GM19324 (cell line): ENCODE data around the gene PTK7.
"Not testable (repeated sequence)": the region's sequence is repeated elsewhere in the genome, so short reads cannot be mapped to it uniquely, and the experiment has no call there.

Experiments
- ATAC-seq: cut with Tn5 transposase; IDR thresholded peaks from one replicate; pipeline ENCODE4 v1.9.1; 2021; ENCODE audit warnings: mild to moderate bottlenecking, moderate library complexity; ENCODE audit not compliant: unreplicated experiment, low FRiP score

Gene PTK7

GRCh38 chr6:43113431-43114260 is 37.5 kb downstream of the PTK7 start:
- no peak for ATAC-seq

GRCh38 chr6:43115365-43115764 is 39.3 kb downstream of the PTK7 start:
- ATAC-seq: no peak

DNA sequence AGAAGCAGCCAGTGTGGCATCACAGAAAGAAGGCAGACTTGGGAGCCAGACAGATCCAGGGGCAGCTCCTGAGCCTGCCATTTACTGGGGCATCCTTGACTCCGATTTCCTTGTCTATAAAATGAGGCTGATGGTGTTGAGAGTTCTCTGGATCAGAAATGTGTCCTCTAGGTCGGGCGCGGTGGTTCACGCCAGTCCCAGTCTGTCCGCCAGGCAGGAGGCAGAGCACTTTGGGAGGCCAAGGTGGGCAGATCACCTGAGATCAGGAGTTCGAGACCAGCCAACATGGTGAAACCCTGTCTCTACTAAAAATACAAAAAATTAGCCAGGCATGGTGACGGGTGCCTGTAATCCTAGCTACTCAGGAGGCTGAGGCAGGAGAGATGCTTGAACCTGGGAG is 41.4 kb downstream of the PTK7 start:
- not testable (repeated sequence) for ATAC-seq

DNA sequence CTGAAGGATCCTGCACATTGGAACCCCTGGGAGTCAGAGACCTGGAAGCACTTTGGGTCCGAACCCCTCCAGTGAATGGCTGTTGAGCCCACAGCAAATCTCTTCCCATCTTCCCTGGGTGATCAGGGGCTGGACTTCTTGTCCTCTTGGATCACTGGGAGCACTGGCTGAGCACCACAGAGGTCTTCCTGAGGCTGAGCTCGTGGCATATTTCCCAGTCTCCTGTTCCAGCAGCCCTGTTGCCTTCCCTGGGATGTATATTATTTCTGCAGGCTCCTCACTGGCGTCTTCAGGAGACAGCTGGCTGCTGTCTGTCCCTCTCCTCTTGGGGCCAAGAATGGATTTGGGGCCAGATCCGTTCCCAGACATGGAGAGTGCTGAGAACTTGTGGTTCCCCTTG is 43.4 kb downstream of the PTK7 start:
- no peak for ATAC-seq

GRCh38 chr6:43120101-43120763 is 44.1 kb downstream of the PTK7 start:
- no peak for ATAC-seq

GRCh38 chr6:43120944-43121913 is 45.1 kb downstream of the PTK7 start:
- no peak for ATAC-seq

DNA sequence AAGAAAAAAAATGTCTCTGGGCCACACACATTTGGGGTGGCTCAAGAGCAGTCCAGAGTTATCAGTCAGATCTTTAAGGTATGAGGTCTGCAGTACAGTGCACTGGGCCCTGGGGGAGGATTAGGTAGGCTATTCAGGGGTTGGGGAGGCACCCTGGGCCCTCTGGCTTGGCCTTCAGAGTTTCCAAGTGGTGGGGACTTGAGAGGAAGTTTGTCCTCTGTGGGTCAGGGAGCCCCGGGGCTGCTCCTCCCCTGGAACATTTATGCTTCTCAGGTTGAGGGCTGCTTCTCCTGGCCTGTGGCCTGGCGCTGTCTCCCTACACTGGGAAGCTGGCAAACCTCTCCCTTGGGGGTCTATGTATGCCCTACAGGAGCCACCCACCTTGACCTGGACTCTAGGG is 46.0 kb downstream of the PTK7 start:
- no peak for ATAC-seq

DNA sequence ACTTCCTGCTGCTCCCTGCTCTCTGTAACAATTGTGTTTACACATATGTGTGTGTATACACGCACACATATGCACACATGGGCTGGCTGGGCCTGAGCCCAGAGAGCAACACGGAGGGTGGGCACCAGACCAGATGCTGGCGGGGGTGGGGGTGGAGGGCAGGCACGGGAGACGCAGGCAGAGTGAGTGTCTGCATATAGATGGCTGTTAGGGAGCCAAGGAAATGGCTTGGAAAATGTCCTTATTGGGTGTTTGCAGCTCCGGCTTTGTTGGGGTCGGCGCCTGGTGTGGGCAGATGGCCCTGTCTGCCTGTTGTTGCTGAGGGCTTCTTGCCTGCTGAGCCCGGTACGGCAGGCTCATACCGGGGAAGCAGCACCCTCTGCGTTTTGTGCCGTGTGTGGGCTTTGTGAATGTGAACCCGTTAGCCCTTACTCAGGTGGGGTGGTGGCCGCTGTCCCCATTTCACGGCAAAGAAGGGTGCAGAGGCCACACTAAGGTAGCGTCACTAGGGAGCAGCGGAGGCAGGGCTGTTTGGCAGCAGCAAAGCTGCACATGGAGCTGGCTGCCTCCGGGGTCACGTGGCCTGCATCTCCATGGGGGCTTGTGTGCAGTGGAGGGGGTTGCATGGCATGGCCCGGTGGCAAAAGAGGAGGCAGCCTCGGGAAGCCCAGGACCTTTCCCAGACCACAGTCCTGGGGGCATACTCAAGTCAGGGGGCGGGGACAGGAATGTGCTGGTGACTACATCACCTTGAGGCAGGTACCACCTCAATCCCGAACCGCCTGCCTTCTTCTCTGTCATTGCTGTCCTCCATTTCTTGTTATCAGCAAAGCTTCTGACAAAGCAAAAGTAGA is 47.6 kb downstream of the PTK7 start:
- ATAC-seq: no peak

GRCh38 chr6:43124481-43124880 is 48.4 kb downstream of the PTK7 start:
- no peak for ATAC-seq

DNA sequence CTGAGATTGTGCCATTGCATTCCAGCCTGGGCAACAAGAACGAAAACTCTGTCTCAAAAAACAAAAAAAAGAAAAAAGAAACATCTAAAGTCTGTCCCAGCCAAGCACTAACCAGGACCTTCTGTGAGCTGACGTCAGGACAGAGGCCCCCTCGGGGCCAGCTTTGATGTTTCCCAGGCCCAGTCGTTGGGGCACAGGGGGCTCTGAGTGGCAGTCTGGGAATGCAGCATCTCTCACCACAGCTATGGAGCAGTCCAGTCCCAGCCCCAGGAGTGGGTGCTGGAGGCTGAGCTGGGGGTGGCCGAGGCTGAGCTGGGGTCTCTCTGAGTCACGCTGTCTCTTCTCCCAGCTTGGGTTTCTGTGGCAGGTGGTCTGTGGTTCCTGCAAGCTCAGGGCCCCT is 49.0 kb downstream of the PTK7 start:
- no peak for ATAC-seq

DNA sequence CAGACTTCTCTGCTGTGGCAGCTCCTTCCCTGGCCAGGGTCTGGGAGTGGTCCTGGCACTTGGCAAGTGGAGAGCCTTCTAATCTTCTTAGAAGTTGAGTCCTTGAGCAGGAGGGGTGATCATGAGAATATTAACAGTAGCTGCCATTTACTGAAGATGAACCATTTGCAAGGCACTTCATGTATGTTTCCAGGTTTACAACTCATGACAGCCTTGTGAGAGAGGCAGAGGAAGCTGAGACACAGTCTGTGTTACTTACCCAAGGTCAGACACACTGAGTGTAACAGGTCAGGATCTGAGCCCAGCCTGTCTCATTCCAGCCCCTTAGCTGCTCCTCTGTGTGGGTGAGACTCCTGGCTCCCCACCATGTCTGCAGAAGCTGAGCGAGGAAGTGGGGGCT is 49.4 kb downstream of the PTK7 start:
- no peak for ATAC-seq

GRCh38 chr6:43127180-43127579 is 51.1 kb downstream of the PTK7 start:
- ATAC-seq: no peak

GRCh38 chr6:43127877-43128276 is 51.8 kb downstream of the PTK7 start:
- ATAC-seq: no peak

DNA sequence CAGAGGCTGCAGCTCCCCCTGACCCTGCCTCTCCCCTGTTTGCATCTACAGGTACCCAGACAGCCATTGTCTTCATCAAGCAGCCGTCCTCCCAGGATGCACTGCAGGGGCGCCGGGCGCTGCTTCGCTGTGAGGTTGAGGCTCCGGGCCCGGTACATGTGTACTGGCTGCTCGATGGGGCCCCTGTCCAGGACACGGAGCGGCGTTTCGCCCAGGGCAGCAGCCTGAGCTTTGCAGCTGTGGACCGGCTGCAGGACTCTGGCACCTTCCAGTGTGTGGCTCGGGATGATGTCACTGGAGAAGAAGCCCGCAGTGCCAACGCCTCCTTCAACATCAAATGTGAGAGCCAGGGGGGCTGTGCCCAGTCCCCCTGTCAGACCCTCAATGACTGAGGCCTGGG is 52.8 kb downstream of the PTK7 start:
- ATAC-seq: no peak

DNA sequence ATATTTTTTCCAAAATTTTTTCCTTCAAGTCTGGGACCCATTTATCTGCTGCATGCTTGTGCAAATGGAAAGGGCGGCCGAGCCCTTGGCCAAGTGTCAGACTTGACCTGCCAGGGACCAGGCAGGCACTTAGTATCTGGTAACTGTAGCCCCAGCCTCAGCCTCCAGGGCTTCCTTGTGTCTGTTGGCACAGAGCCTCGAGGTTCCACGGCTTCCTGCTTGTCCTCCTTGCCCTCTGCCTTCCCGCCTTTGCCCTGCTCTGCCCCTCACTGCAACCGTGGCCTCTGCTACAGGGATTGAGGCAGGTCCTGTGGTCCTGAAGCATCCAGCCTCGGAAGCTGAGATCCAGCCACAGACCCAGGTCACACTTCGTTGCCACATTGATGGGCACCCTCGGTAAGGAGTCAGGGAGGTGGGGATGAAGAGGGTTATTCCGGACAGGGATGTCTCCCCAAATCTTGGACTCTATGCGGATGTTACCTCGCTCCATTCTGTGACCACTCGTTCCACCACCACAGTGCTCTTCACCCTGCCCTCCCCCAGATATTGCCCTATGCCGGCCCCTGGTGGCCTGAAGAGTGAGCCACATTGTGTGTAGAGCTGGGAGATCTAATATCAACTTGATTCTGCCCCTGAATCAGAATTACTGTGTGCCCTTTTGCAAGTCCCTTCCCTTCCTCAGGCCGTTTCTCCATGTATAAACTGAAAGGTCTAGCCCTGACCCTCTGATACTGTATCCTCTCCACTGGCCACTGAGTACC is 53.5 kb downstream of the PTK7 start:
- no peak for ATAC-seq

DNA sequence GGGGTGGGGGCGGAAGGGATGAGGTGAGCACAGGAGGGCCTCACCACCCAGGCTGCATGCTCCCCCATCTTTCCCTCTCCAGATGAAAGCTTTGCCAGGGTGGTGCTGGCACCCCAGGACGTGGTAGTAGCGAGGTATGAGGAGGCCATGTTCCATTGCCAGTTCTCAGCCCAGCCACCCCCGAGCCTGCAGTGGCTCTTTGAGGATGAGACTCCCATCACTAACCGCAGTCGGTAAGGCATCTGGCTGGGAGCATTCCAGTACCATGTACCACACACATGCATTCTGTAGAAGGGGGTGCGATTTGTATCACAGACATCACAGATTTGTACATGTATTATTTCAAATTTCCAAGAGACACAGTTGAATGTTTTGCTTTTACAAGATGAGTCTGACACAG is 54.3 kb downstream of the PTK7 start:
- no peak for ATAC-seq

- ATAC-seq: not testable (repeated sequence)
These were observed 55.3 kb downstream of the PTK7 start for GRCh38 chr6:43131379-43131778.

DNA sequence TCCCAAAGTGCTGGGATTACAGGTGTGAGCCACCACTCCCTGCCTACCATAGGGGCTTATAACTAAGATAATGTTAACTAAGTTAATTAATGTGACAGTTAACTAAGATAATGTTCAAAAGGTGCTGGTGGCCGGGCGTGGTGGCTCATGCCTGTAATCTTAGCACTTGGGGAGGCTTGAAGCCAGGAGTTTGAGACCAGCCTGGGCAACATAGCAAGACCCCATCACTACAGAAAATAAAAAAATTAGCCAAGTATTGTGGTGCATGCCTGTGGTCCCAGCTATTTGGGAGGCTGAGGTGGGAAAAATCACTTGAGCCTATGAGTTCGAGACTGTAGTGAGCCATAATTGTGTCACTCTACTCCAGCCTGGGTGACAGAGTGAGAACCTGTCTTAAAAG is 62.2 kb downstream of the PTK7 start:
- no peak for ATAC-seq

GRCh38 chr6:43139973-43140372 is 63.9 kb downstream of the PTK7 start:
- ATAC-seq: not testable (repeated sequence)
